ENCODE results near the gene ARID1A. TPM values are rescaled to one million over a fixed set of nuclear protein-coding genes. Genes with fewer than 3 reads are reported as not detected.

Gene ARID1A
- total and polyA plus RNA-seq, 2 of the 8 experiments (the other 6 are each of a cell fraction or from before 2014, with no cell fraction given), result 52.1 to 103 TPM

DNA sequence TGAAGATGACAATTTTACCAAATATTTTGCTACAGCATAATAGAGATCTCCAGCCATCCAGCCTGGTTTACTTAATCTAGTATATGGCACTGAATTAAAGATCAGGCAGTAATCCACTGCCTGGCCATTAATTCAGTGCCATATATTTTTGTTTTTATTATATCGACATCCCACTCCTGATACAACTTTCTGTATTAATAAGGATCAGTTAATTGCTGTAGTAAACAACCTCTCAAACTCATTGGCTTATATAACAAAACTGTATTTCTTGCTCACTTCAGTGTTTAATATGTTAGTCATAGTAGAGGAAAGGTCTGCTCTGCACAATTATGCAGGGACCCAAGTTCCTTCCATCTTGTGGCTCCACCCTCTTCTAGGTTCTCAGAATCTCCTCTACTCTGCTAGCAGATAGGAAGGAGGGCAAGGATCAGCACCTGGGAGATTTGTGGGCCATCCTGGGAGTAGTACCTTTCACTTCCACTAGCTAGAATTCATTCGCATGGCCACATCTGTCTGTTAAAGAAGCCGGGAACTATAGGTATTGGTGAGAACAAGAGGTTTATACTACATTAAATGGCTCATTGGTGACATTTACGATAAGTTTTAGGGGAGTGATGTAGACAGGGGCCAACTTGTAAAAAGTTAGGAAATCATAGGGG, 127.1 kb downstream of the ARID1A start:
- ChIA-PET POLR2A (ENCODE audit: partially characterized antibody) (interaction anchor here (0.6 kb wide), 1 partner anchor 413 kb away, joined by 3 read pairs; no protein-coding TSS in a partner anchor), CTCF (ENCODE audit: partially characterized antibody) (interaction anchor here (0.6 to 3.4 kb wide), 11 partner anchors 12 to 219 kb away, joined by 3 to 21 read pairs (median 4); no protein-coding TSS in a partner anchor)
- no peak overlapping the region for H3K4me3 ChIP-seq (ENCODE audit: extremely low read depth in 1 of 4, insufficient read depth in 2 of 4, low read depth in 3 of 4, low read length in 4 of 4)
- H2BK15ac ChIP-seq (ENCODE audit: low read length), result no peak overlapping the region
- peaks cover 5 to 8% (median 6%) of the 10 kb centered on the region in 4 experiments; a peak in 6 of 7 replicates for H3K4me1 ChIP-seq (replicated peaks in 1 of 4; ENCODE audit: control insufficient read depth in 3 of 4, insufficient read depth in 4 of 4, low read length in 3 of 4)
- no peaks in the 10 kb centered on the region for H3K27me3 ChIP-seq (replicated peaks in 1 of 4; ENCODE audit: control insufficient read depth in 3 of 4, extremely low read depth in 1 of 4, insufficient read depth in 3 of 4, low read length in 3 of 4)
- no peak overlapping the region for H3K23ac ChIP-seq (ENCODE audit: insufficient read length)
- peaks cover 4% of the 10 kb centered on the region; the same call in 1 of the 2 replicates for H3K79me1 ChIP-seq (ENCODE audit: low read depth, low read length)
- no peak overlapping the region for H3K4me2 ChIP-seq (ENCODE audit: insufficient read depth in 1 of 2, low read depth in 2 of 2, low read length in 2 of 2)
- no peak overlapping the region for H3K4ac ChIP-seq (replicated peaks; ENCODE audit: insufficient read length, low read depth, low read length)
- peaks cover 6% of the 10 kb centered on the region; the same call in 1 of the 2 replicates for H3K23me2 ChIP-seq (ENCODE audit: low read depth, low read length)
- no peak overlapping the region for H4K91ac ChIP-seq (replicated peaks; ENCODE audit: insufficient read length, low read length)
- WGBS, 2 experiments (ENCODE audit: extremely low coverage in 1 of 2, insufficient coverage in 1 of 2, insufficient read length in 1 of 2, insufficient replicate concordance in 2 of 2, low coverage in 1 of 2, low lambda C conversion rate in 2 of 2, missing lambda C conversion rate in 1 of 2), result 88% methylated on average over 4 of the region's 4 CpGs; no CpG with 5 or more reads in 1 of the 2 experiments
- no peak overlapping the region for H2BK20ac ChIP-seq (ENCODE audit: low read length)
- H3K14ac ChIP-seq (ENCODE audit: insufficient read length), result no peak overlapping the region
- no peak for TF ChIP-seq NANOG (IDR thresholded peaks at IDR 0.05; ENCODE audit: insufficient read depth, low read depth, low read length, poor library complexity, severe bottlenecking)
- TF ChIP-seq, protein P1, sequence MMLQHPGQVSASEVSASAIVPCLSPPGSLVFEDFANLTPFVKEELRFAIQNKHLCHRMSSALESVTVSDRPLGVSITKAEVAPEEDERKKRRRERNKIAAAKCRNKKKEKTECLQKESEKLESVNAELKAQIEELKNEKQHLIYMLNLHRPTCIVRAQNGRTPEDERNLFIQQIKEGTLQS (IDR thresholded peaks at IDR 0.05; ENCODE audit: insufficient read depth, low read depth, low read length), result no peak
- no peak for TF ChIP-seq ASH2L (IDR thresholded peaks at IDR 0.05; ENCODE audit: low read length)
- no peak for TF ChIP-seq EGR1 (IDR thresholded peaks at IDR 0.05; ENCODE audit: borderline replicate concordance, low read depth, low read length)
- TF ChIP-seq CREB1 (IDR thresholded peaks at IDR 0.05), result no peak
- TF ChIP-seq TEAD4 (IDR thresholded peaks at IDR 0.05; ENCODE audit: low read depth, low read length), result no peak
- TF ChIP-seq, protein P2, sequence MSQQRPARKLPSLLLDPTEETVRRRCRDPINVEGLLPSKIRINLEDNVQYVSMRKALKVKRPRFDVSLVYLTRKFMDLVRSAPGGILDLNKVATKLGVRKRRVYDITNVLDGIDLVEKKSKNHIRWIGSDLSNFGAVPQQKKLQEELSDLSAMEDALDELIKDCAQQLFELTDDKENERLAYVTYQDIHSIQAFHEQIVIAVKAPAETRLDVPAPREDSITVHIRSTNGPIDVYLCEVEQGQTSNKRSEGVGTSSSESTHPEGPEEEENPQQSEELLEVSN (IDR thresholded peaks at IDR 0.05), result no peak
- DNase-seq (ENCODE audit: low read depth in 1 of 2, low spot score in 2 of 2) (no peak), FAIRE-seq (no peak)
- no peak overlapping the region for H4K8ac ChIP-seq (ENCODE audit: extremely low read depth, insufficient read depth, low read length)
- H3K27ac ChIP-seq (ENCODE audit: low read depth, low read length), result no peak overlapping the region
- H3K9ac ChIP-seq (replicated peaks in 1 of 4; ENCODE audit: extremely low read depth in 1 of 4, low read depth in 3 of 4, low read length in 3 of 4), result no peak overlapping the region
- no peak overlapping the region for H2BK5ac ChIP-seq (ENCODE audit: low read depth, low read length)
- no peak overlapping the region for H2BK12ac ChIP-seq (ENCODE audit: low read depth, low read length)
- H2AK5ac ChIP-seq (ENCODE audit: low read depth, low read length), result no peak overlapping the region
- no peaks in the 10 kb centered on the region for H3K9me3 ChIP-seq (ENCODE audit: insufficient read depth in 2 of 2, low read depth in 1 of 2, low read length in 1 of 2)
- H4K5ac ChIP-seq (ENCODE audit: insufficient read length, low read depth, low read length), result no peak overlapping the region
- no peak overlapping the region for H2AFZ ChIP-seq (ENCODE audit: low read length)
- no peak overlapping the region for H3K18ac ChIP-seq (ENCODE audit: extremely low read depth, low read length)
- H3K56ac ChIP-seq (replicated peaks; ENCODE audit: insufficient read length, low read depth, low read length), result no peak overlapping the region
- H3K79me2 ChIP-seq (ENCODE audit: control insufficient read depth in 1 of 2, insufficient read depth in 2 of 2, low read length in 2 of 2), result no peaks in the 10 kb centered on the region
- no peaks in the 10 kb centered on the region for H4K20me1 ChIP-seq (replicated peaks in 1 of 2; ENCODE audit: control insufficient read depth in 1 of 2, insufficient read depth in 2 of 2, low read length in 2 of 2)
- H3K36me3 ChIP-seq (ENCODE audit: control insufficient read depth in 2 of 4, insufficient read depth in 4 of 4, low read length in 3 of 4), result no peaks in the 10 kb centered on the region
- H2BK120ac ChIP-seq (replicated peaks; ENCODE audit: low read depth, low read length), result no peak overlapping the region

Measured in H1 (cell line).